Iris pigment epithelial cell (primary cell): Measurements from ENCODE around the gene NPTX1.

ENCODE experiments used
- DNase-seq: peaks from one replicate; pipeline ENCODE4 v3.0.0-alpha.2; 2011; ENCODE audit warnings: low read depth

NPTX1 gene

GRCh38 chr17:80478487-80479245, 2.3 kb upstream of the NPTX1 start:
- DNase-seq = no peak

- peak; percentile 48 for DNase-seq
Observed at GRCh38 chr17:80477647-80478478, 1.5 kb upstream of the NPTX1 start.

GRCh38 chr17:80476877-80477646, 655 bp upstream of the NPTX1 start:
- no peak for DNase-seq

GRCh38 chr17:80474961-80475909, 1.2 kb downstream of the NPTX1 start:
- no peak for DNase-seq

- DNase-seq = no peak
Observed at GRCh38 chr17:80474231-80474960, 2.0 kb downstream of the NPTX1 start.

- DNase-seq = no peak
Observed at GRCh38 chr17:80473701-80474100, 2.7 kb downstream of the NPTX1 start.

- DNase-seq = no peak
Observed at GRCh38 chr17:80472996-80473395, 3.4 kb downstream of the NPTX1 start.

- DNase-seq = no peak
Observed at GRCh38 chr17:80471922-80472321, 4.5 kb downstream of the NPTX1 start.

- DNase-seq = no peak
Observed at GRCh38 chr17:80470603-80471002, 5.8 kb downstream of the NPTX1 start.

GRCh38 chr17:80469667-80470066, 6.7 kb downstream of the NPTX1 start:
- no peak for DNase-seq

GRCh38 chr17:80468781-80469493, 7.5 kb downstream of the NPTX1 start:
- DNase-seq = no peak

GRCh38 chr17:80468242-80468641, 8.2 kb downstream of the NPTX1 start:
- no peak for DNase-seq

GRCh38 chr17:80466188-80466705, 10.2 kb downstream of the NPTX1 start:
- DNase-seq = no peak

GRCh38 chr17:80465327-80465974, 11.0 kb downstream of the NPTX1 start:
- DNase-seq = no peak

- no peak for DNase-seq
Observed at GRCh38 chr17:80464486-80464885, 11.9 kb downstream of the NPTX1 start.

- DNase-seq = no peak
Observed at GRCh38 chr17:80463784-80464400, 12.5 kb downstream of the NPTX1 start.

GRCh38 chr17:80461528-80462160, 14.8 kb downstream of the NPTX1 start:
- DNase-seq = no peak

- DNase-seq = no peak
Observed at GRCh38 chr17:80460429-80460834, 16.0 kb downstream of the NPTX1 start.
